Measurements from ENCODE around the gene TMEM141.
"Not testable (repeated sequence)": the region's sequence is repeated elsewhere in the genome, so short reads cannot be mapped to it uniquely, and the experiment has no call there.

TMEM141 gene

DNA sequence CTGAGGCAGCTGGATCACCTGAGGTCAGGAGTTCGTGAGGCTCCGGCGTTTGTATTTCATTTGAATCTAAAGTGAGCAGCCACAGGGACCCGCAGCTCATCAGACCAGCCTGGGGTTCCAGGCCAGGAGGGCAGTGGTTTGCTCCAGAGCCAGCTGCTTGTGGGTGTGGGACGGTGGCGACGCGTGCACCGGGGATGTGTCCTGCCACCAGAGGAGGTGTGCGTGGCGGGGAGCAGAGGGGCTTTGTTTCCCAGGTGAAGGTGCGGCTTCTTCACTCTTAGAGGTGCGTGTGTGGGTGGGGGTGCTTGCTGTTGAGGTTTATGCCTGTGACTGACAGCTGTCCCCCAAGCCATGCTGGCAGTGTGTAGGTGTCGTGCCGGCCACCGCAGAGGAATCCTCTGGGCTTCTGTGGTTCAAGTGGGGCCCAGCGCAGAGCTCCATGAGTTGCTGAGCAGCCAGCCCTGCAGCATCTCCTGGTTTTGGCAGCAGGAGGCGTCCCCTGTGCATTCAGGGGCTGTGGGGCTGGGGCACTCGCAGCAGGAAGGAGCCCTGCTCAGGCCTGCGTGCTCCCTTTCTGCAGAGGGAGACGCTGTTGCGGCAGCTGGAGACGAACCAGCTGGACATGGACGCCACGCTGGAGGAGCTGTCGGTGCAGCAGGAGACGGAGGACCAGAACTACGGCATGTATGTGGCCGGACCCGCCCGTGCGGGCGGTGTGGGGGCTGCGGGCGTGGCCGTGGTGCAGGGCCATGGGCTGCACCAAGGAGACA is 44.2 kb downstream of the TMEM141 start:
- DNase-seq: no peak

DNA sequence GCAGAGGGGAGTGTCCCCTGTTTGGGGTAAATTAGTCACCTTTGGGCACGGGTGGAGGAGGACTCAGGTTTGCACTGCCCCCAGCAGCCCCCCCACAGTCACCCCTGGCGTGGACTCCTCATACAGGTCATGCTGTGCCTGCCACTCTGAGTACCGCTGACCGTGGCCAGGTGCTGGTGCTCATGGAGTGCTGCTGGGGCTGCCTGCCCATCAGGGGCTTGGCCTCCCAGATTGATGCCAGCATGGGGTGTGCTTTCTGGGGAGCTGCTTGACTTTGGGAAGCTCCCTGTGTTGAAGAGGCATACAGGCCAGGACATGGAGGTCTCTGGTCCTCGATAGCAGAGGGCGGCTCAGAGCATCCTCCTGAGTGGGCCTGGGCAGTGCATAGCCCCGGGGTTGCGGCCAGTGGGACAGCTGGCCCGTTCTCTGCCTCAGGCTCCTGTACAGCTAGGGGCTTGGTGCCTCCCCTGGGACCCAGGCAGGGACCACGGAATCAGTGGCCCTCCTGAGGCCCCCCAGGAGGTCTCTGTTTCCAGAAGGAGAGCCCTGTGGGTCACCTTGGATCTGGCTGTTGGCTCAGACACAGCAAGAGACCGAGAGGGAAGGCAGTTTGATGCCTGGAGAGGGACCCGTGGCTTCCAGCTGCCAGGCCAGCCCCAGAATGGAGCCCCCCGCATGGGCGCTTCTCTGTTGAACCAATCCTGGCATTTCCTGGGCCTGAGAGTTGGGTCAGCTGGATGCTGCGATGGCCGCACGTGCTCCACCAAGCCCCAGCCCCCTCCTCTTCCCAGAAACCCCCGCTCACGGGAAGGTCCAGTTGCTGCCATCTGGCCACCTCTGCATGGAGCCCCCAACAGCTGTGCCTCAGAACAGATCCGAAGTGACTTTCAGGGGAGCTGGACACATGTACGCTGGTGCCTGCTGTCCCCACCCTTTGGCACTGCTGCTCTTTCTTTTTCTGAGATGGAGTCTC is 45.1 kb downstream of the TMEM141 start:
- no peak for DNase-seq

DNA sequence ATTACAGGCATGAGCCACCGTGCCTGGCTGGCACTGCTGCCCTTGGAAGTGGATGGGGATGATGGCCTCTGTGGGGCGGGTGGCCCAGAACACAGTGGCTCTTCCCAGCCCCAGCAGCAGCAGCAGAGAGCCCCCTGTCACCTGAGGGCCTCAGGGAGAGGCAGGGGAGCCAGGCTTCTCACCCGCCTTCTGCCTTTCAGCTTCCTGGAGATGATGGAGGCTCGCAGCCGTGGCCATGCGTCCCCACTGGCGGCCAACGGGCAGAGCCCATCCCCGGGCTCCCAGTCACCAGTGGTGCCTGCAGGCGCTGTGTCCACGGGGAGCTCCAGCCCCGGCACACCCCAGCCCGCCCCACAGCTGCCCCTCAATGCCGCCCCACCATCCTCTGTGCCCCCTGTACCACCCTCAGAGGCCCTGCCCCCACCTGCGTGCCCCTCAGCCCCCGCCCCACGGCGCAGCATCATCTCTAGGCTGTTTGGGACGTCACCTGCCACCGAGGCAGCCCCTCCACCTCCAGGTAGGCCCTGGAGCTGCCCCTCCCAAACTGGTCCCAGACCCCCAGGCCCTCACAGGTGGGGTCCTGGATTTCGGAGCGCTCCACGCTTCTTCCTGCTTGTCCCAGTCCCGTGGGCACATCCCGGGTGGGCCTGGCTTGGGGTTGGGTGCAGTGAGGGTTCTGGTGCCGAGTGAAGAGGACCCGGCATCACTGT is 46.2 kb downstream of the TMEM141 start:
- DNase-seq: no peak

DNA sequence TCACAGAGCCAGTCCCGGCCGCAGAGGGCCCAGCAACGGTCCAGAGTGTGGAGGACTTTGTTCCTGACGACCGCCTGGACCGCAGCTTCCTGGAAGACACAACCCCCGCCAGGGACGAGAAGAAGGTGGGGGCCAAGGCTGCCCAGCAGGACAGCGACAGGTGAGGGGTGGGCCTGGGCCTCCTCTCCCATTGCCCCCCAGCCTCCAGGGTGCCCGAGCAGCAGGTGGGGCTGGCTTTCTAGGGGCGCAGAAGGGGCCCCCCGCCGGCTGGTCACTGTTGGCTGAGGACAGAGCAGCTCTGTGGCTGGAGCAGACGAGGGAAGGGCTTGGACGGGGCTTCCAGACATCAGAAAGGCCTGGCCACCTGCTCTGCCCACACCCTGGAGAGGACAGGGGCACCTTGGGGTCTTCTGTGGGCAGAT is 46.7 kb downstream of the TMEM141 start:
- DNase-seq: not testable (repeated sequence)

DNA sequence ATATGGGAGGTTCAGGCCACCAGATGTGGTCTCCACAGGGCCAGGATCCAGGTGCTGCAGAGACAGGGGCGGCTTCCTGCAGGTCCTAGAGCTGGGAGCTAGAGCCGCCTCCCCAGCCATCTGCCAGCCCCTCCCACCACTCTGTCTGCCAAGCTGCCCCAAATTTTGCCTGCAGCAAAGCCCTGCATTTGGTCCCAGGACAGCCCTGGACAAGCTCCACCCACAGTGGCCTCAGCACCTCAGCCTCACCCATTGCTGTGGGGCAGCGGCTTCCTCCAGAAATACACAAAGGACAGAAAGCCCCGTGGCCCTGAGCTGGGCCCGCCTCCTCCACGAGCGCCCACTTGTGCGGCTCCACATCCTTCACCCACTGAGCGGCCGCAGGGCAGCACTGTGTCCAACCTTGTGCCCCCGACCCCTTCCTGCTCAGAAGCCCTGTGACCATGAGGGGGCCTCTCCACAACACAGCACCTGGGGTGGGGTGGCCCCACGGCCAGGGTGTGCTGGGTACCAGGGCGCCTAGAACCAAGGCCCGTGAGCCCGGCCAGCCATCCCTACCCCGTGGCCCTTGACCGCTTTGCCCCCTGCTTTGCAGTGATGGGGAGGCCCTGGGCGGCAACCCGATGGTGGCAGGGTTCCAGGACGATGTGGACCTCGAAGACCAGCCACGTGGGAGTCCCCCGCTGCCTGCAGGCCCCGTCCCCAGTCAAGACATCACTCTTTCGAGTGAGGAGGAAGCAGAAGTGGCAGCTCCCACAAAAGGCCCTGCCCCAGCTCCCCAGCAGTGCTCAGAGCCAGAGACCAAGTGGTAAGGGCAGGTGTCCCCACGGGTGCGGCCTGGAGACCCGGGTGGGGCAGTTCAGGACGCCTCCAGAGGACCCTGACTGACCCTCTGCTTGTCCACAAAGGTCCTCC is 47.4 kb downstream of the TMEM141 start:
- DNase-seq: no peak

DNA sequence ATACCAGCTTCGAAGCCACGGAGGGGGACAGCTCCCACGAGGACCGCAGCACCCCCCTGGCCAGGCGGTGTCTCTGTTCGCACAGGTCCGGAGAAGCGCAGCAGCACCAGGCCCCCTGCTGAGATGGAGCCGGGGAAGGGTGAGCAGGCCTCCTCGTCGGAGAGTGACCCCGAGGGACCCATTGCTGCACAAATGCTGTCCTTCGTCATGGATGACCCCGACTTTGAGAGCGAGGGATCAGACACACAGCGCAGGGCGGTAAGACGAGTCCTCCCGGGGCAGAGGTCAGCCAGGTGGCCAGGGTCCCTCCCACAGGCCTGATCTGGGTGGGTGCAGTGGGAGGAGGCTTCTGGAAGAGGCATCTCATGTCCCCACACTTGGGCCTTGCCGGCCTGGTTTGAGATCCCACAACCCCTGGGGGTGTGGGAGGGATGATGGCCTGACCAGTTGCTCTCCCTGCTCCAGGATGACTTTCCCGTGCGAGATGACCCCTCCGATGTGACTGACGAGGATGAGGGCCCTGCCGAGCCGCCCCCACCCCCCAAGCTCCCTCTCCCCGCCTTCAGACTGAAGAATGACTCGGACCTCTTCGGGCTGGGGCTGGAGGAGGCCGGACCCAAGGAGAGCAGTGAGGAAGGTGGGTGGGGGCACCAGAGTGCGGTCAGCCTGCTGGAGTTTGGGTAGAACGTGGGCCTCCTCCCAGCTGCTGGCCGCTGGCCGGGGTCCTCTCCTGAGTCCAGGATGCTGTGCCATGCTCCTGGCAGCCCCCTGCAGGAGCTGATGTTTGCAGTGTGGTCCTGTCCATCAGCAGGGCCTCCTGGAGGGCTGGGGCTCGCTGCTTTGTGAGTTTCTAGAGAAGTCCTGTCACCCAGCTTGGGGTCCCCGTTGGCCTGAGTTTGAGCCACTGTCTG is 48.3 kb downstream of the TMEM141 start:
- no peak for DNase-seq

DNA sequence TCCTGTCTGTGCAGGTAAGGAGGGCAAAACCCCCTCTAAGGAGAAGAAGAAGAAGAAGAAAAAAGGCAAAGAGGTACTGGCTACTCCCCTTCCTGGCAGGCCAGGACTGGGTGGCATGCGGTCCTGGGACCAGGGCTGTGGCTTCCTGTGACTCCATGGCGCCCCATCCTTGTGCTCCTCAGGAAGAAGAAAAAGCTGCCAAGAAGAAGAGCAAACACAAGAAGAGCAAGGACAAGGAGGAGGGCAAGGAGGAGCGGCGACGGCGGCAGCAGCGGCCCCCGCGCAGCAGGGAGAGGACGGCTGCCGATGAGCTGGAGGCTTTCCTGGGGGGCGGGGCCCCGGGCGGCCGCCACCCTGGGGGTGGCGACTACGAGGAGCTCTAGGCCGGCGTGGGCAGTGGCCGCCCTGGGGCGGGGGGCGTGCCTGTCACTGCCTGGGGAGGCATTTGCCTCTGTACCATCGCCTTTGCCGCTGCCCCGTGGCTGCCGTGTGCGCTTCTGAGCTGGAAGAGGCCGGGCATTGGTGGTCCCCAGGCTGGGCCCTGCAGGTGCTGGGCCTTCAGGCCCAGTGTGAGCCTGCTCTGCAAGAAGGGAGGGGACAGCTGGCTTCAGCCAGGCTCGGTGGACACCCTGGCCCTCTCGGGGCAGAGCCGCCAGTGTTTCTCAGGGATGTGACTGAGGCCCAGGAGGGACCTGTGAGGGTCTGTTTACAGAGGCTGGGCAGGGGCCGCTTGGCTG is 49.2 kb downstream of the TMEM141 start:
- DNase-seq: no peak

DNA sequence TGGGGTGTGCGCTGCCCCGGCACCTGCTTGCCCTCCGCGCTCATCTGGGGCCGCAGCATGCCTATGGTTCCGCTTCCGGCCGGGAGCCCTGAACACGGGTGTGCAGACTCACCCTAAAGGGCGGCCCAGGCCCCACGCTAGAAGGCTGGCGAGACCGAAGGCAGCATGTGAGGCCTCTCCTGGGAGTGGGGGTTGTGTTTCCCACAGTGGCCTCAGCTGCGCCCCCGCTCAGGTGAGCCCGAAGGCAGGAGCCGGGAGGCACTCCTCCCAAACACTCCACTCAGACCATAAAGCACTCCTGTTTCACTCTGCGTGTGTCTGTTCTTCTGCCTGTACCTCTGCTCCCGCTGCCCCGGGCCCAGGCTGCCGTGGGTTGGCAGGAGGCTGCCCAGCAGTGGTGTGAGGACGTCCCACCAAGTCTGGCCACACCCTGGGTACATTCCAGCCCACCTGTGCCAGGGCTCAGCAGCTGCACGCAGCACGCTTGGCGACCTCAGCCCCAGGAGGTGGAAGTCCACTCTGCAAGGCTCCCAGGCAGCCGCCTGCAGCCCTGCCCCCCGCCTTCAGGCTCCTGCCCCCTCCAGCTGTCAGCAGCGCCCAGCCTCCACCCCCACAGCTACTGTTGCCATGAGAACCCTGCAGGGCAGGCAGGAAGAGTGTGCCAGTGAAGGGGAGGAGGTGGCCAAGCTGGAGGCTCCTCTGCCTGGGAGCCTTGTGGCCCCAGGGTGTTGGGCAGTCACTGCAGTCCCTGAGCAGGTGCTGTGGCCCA is 49.9 kb downstream of the TMEM141 start:
- peak; percentile 70 for DNase-seq

DNA sequence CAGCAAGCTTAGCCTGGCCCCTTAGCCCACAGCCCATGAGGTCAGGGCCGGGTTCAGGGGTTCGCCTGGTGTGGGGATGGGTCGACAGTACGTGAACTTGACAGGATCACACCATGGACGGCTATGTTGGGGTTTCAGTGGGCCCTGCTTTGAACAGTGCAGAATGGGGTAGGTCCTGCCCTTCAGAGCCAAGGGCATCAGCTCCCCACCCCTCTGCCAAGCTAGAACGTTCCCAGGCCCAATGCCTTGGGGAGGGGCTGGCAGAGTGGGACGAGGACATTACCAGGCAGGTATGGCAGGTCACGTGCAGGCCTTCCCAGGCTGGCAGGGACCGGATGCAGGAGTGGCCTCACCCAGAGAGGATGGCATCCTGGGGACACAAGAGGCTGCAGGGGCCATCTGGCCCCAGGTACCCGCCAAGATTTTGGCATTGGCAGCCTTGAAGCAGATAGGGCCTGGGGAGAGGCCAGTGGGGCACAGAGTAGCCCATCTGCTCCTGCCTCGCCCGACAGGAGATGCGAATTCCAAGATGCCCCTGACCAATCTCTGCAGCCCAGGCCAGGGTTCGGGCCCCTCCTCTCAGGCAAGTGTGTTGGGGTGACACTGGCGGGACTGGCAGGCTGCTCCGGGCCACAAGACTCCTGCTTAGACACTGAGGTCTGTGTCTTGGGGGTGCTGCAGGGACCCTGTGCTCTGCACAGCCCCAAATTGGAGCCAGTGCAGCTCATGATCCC is 50.7 kb downstream of the TMEM141 start:
- DNase-seq: not testable (repeated sequence)

DNA sequence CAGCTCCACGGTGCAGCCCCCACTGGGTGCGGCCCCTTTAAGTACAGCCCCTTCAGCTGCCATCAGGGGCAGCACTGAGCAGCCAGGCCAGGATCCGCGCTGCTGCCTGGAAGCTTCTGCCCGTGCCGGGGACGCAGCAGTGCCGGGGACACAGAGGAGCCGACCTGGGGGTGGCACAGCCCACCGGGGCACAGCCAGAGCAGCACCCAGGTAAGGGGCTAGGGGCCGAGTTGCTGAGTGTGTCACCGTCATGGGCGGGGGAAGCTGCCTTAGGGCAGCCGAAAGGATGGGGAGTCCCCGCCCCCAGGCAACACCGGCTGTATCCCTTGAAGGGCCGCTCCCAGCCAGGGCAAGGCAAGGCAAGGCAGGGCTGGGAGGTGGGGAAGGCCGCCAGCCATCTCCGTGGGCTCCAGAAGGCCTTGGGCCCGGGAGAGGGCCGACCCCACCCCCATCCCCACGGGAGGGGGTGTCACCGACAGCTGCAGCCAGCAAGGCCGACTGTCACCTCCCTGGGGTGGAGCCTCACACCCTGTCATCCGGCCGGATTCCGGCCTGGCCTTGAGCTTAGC is 51.3 kb downstream of the TMEM141 start, which contains the start of gene AJM1:
AJM1 (plus strand) TSS at position 99 of the 569 bp plus-strand sequence. CDS start 1,937 bp downstream, outside the sequence.
- DNase-seq: peak; percentile 72
